KG1 (cell line): ENCODE data around the gene OSBPL3.
A peak's percentile ranks its signal among the peaks of the same experiment; 100 is the strongest.

Source experiments
- DNase-seq: peaks from one replicate; lab custom pipeline; 2025; lab: John Stamatoyannopoulos, UW

Gene OSBPL3

DNA sequence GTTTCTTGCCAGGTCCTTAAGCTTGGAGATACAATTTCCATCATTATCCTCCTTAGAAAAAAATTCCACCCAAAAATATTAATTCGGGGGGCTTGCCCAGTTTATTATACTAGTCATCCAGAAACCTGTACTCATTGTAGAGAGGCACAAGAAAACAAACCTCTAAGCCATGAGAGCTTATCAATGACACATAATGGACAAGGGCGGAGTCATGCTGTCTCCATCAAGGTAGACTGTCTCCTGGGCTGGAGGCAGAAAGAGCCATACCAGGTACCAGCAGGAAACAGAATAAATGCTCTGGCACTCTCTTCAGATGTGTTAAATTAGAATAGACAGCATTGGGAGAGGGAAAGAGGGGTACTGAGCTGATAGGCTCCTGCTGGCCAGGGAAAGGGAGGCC, 153.0 kb downstream of the OSBPL3 start:
- no peak for DNase-seq

DNA sequence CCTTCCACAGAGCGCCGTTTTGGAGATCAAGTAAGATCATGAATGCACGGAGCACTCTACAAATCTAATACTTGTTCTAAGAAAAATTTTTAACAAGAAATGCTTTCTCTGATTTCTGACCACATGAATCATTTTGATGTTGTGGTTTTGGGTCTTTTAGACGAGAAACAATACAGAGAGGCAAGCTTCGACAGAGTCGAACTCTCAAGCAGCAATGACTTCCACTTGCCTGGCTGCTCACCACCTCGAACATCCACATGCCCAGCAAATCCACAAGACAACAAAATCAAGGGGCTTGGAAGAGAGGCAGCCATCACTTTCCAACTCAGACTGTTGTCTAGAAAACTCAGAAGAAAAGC, 153.3 kb downstream of the OSBPL3 start:
- no peak for DNase-seq

DNA sequence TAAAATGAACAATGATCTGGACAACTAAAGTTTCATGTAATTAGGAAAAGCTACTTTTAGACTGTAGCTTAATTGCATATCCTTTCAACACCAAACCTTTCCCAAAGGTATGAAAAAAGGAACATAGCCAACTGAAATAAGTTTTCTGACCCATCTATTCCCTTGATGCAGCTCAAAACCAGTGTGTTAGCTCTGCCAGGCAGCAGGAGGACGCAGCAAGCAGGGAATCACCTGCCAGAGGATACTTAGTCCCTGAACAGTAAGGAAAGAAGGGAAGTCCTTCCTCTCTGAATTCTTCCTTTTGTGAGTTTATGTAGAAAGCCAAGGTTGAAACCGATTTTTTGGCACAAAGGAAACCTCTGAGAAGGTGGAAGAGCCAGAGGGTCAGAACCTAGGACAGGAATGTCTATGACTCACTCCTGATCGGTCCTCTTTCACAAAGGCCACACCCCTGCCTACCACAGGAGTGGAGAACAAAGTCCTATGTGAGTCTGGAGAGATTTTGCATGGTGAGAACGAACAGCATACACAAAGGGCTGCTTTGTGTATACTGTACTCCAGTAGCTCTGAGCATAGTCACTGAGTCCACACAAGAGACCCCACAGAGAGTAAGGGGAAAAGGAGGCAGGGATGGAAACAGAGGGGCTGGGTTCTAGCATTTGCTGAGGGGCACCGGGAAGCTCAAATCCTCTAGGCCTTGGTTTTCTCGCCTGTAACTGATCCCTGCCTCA, 153.9 kb downstream of the OSBPL3 start:
- DNase-seq: no peak

- no peak for DNase-seq
Measured at GRCh38 chr7:24825381-24825794, 154.6 kb downstream of the OSBPL3 start.

DNA sequence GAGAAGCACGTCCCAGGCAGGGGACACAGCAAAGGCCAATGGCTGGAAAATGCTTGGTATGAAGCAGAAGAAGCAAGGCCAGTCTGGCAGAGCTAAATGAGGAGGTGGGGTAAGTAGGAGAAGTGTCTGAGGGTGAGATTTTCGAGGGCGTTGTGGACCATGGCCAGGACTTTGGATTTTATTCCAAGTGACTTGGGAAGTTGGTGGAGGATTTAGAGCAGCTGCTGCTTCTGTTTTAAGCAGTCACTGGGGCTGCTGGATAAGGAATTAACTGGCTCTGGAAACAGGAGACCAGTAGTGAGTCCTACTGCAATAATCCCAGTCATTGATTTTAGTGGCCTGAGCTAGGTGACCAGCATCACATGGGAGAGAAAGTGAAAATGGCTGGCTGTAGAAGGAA, 155.1 kb downstream of the OSBPL3 start:
- DNase-seq: no peak

GRCh38 chr7:24824400-24824799, 155.6 kb downstream of the OSBPL3 start:
- DNase-seq: no peak

- DNase-seq: no peak
Measured at GRCh38 chr7:24821754-24822054, 158.3 kb downstream of the OSBPL3 start.

GRCh38 chr7:24821045-24821753, 158.8 kb downstream of the OSBPL3 start:
- DNase-seq: peak; percentile 74

DNA sequence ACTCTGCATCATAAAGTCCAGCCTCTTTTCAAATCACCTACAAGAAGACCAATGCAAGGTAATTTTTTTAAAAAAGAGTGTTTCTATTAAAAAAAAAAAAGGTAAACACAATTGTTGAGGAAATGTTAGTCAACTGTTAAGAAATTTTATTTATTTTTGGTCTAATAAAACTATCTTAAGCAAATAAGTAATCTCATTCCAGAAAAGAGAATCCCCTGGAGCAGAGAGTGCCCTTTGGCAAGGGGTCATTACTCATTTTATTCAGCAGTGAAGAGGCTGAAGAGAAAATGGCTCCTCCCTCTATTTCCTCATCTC, 159.3 kb downstream of the OSBPL3 start:
- no peak for DNase-seq

DNA sequence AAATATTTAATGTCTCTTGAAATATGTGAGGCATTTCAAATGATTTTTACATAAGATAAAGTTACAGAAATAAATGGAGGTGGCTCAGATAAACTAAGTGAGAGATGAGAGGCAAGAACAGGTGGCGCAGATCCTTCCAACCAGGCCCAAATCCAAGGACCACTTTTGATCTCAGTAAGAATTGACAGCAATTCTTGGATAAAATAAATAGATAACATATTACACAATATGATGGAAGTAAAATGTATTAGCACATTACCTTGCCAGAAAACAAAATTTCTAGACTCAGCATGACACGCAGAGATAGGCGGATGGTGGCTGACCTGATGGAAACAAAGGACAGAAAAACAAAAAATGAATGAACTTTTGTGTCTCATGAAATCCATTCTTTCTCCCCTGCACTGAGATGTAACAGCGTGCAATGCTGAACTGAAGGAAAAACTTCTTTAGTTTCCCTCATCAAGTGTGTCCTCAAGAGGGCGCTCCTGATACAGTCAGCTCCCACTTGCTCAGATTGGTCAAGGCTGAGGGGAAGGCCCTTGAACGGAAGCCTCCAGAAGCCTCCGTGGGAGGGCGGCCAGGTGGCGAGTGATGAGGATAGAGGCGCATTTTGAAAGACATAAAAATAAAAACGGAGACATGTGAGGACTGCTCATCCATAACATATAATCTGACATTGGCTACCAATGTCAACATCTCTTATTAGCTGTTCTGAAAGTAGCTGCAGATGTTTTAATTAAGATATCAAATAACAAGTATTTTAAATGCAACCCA, 159.9 kb downstream of the OSBPL3 start:
- peak; percentile 59 for DNase-seq

DNA sequence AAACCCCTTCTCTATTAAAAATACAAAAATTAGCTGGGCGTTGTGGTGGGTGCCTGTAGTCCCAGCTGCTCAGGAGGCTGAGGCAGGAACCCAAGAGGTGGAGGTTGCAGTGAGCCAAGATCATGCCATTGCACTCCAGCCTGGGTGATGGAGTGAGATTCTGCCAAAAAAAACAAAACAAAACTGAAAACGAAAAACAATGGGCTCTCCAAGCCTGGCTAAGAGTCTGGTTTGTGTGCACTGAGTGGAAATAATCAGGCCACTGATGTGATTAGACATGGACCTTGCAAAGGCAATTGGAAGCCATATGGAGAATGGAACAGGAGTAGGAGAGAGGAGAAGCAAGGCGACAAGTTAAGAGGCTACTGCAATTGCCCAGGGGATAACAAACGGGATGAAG, 162.6 kb downstream of the OSBPL3 start:
- no peak for DNase-seq

DNA sequence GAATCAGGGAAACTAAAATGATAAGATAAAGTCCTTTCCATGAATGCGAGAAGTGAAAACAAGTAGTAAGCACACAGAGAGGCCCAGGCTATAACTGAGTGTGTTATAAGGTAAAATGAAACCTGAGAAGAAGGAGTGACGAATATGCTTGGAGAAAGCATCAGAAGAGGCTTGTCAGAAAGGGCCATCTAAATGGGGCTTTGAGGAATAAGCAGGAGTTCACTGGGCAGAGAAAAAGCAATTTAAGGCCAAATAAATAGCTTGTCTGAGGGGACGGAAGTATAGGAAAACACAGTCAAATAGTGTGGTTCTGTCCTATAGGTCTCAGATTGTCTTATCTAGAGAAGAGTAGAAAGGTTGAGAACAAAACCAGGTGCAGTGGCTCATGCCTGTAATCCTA, 163.1 kb downstream of the OSBPL3 start:
- DNase-seq: no peak

- DNase-seq: no peak
Measured at GRCh38 chr7:24812305-24812945, 167.6 kb downstream of the OSBPL3 start.

DNA sequence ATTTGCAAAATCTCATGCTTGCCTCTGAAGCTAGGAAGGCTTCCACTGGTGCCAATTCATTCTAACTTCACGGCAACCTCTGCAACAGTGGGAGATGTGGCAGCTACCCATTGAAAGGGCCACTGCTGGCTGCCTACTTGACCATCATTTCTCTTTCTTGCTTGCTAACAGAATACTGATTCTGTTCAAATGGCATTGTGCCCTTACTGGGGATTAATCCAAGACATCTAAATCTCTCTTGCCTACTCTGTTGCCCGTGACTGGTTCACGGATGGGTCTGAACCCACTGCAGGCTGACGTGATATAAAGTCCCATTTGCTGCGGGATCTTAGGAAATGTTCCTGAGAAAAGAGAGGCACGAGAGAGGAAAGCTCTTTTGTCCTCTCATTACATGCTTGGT, 171.5 kb downstream of the OSBPL3 start:
- no peak for DNase-seq

GRCh38 chr7:24802300-24802699, 177.7 kb downstream of the OSBPL3 start:
- DNase-seq: no peak

GRCh38 chr7:24801883-24802282, 178.1 kb downstream of the OSBPL3 start:
- DNase-seq: no peak

DNA sequence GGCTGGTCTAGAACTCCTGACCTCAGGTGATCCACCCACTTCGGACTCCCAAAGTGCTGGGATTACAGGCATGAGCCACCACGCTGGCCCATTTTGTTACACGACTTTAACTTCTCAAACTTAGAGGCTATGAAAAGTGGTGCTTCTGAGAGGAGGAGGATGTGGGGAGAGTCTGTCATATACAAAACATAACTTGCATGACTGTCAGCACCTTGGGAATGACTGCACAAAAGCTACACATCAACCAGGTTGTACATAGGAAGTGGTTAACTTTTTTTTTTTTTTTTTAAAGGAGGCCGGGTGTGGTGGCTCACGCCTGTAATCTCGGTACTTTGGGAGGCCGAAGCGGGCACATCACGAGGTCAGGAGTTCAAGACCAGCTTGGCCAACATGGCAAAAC, 179.3 kb downstream of the OSBPL3 start:
- DNase-seq: no peak

DNA sequence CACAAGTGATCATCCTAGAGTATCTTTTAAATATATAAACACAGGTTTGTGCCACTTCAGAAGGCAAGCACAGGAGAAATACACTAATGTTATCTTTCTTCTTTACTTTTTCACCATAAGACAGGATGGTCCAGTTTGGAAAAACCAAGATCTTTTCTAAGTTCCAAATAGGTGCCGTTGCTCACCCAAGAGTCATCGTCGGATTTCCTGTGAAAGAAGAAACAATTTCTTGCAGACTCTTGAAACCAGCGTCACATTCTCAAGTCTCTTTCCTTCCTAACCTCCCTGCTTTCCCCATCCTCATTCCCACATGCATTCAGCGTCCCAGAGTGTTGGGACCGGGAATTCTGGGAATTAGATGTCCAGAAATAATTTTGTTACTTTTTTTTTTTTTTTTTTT, 179.9 kb downstream of the OSBPL3 start:
- DNase-seq: no peak

- no peak for DNase-seq
Measured at GRCh38 chr7:24799506-24799905, 180.5 kb downstream of the OSBPL3 start.

DNA sequence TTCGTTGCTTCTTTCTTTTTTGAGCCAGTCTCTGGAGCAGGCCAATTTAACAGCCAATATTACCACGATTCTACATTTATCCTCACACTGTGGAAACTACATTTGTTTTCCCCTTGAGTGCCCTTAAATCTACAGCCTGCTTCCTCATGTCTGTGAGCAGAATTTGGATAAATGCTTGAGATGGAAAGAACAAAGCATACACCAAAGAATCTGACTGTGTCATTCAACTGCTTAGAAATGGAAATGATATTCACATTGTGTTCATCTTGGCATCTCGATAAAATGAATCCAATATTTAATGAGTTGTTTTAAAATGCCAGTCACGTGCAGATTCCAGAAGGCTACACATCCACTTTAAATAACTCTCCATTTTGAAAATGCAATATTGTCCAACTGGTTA, 181.7 kb downstream of the OSBPL3 start:
- DNase-seq: no peak

GRCh38 chr7:24797270-24797669, 182.7 kb downstream of the OSBPL3 start:
- DNase-seq: no peak

DNA sequence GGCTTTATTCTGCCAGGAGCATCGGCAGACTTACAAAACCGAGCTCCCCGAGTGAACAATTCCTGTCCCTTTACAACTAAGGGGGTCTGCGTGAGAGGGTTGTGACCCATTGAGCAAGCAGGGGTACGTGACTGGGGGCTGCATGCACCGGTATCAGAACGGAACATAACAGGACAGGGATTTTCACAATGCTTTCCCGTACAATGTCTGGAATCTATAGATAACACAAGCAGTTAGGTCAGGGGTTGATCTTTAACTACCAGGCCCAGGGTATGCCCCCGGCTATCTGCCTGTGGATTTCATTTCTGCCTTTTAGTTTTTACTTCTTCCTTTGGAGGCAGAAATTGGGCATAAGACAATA, 184.6 kb downstream of the OSBPL3 start:
- no peak for DNase-seq
